HK-2 (cell line): ENCODE measurements around the gene LAMTOR2.
A peak's percentile ranks its signal among the peaks of the same experiment; 100 is the strongest.

Experiments
- DNase-seq: peaks from one replicate; pipeline ENCODE4 v3.0.0-alpha.2; 2018; ENCODE audit not compliant: unreplicated experiment

Gene LAMTOR2

DNA sequence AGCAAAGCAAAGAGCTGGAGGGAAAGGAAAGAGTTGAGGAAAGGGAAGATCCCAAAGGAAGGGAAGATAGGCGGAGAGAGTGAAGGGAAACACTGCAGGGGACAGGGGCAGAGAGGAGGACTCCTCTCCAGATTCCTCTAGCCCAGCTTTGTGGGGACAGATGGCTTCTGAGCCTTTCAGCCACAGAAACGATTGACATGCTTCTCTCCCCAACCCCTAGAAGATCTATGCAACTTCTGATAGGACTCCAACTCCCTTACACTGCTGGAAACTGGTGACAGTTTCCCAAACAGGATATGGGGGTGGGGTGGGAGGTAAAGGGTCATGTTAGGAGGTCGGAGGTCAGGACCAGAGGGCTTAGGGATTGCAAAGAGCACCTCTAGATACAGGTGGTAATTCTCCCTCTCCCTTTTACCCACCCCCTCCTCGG lies 21.2 kb downstream of the LAMTOR2 start:
- DNase-seq: no peak

DNA sequence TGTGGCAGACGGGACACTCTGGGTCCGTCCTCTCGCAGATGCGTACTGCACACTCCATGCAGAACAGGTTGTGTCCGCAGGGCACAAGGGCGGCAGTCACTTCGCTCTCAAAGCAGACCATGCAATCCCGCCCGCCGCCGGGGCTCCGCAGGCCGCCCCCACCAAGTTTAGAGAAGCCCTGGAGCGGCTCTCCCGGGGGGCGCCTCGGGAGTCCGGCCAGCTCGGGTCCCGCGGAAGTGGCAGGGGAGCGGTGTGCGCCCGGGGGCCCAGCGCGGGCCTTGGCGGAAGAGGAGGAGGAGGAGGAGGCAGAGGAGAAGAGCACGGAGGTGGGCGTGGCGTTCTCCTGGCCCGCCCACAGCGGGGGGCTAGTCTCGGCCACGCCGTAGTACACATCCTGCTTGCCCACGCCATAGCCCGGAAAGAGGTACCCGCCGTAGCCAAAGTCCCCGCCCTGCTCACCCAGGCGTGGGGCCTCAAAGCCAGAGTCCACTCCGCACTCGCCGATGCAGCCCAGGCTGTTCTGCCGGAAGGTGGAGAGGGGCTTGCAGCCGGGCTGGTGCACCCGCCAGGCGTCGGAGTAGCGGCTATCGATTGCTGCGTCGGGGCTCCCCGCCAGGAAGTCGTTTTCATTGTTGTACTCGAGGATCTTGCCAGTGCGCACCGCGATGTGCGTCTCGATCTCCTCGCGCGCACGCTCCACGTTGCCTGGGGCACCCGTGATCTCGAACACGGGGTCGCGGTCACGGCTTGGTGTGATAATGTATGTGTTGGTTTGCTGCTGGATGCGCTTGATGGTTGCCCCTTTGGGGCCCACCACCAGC lies 22.2 kb downstream of the LAMTOR2 start:
- DNase-seq: no peak

DNA sequence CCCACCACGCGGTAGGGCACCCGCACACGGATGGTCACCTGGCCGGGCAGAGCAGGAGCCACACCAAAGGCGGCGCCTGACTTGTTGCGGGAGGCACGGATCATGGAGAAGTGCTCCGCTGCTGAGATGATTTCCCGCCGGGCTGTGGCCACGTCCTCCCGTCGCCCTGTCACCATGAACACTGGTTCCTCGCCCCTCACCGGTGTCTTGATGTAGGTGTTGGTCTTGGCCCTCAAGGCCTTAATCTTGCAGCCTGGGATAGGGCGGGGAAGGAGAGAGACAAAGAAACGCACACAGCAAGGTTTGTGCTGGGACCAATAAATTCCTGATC lies 22.8 kb downstream of the LAMTOR2 start:
- no peak for DNase-seq

DNA sequence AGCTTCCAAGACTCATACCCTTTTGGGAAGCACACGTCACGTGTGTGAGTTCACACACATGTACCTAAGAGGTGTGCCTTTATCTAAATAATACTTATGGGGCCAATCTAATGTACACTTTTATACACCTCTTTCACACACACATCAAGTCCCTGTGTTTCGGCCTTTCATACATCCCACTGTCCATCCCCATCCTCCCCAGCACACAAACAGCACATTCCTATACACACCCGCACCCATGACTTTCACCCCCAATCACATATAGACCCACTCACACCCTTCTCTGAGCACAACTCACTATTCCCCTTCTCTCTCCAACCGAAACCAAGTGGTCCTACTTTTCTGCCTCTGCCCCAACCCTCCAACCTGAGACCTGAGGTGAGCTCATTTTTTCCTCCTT lies 24.1 kb downstream of the LAMTOR2 start:
- DNase-seq: no peak

DNA sequence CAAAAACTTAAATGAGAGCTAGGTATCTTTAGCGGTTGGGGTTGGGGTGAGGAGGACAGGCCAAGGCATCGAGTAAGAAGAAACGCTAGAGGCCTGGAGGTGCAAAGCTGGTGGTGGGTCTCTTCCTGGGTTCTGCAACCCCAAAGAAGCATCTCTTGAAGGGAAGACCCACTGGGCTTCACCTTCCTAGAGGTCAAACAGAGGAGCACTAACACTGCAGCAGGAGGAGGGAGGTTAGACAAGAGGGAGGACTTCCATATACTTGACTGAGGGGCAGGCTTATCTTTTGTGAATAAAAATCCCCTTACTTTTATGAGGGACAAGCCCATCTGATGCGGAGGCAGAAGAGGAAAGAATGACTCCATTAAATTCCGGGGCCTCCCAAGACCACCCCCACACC lies 25.2 kb downstream of the LAMTOR2 start:
- DNase-seq: no peak

DNA sequence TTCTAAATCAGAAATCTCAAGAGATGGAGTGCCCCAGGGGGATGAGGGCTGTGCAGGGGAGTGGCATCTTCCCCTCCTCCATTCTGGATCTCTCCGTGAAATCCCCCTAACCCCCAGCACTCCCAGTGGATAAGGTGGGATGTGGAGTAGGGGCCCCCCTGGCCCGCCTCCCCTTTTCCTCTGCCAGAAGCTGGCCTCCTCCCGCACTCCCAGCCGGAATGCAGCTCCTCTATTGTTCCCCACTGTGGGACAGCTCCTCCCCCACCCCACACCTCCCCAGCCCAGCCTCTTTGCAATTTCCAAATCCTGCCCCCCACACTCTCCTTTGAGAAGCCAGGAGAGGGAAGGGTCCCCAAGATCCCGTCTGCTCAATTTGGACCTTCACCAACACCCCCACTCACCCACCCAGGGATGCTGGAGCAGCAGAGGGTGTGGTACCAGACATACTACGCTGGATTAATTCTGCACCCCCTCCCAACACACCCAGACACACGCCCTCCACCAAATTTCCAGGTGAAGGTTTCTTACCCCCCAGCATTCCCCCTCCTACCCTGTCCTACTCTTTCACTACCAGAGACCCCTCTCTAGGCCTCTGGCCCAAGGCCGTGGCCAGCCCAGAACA lies 25.8 kb downstream of the LAMTOR2 start:
- no peak for DNase-seq

DNA sequence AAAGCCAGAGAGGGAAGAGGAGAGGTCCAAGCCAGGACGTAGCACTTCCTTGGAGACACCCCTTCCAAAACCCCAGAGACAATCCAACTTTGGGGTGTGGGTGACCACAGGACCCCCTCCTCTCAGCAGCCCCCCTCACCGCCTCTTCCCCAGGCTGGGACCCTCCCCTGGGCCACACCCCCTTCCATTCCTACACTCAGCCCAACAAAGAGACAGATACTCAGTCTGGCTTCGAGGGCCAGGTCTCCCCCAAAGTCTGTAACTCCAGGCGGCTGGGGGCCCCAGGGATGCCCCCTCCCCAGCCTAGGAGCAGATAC lies 26.2 kb downstream of the LAMTOR2 start:
- no peak for DNase-seq

DNA sequence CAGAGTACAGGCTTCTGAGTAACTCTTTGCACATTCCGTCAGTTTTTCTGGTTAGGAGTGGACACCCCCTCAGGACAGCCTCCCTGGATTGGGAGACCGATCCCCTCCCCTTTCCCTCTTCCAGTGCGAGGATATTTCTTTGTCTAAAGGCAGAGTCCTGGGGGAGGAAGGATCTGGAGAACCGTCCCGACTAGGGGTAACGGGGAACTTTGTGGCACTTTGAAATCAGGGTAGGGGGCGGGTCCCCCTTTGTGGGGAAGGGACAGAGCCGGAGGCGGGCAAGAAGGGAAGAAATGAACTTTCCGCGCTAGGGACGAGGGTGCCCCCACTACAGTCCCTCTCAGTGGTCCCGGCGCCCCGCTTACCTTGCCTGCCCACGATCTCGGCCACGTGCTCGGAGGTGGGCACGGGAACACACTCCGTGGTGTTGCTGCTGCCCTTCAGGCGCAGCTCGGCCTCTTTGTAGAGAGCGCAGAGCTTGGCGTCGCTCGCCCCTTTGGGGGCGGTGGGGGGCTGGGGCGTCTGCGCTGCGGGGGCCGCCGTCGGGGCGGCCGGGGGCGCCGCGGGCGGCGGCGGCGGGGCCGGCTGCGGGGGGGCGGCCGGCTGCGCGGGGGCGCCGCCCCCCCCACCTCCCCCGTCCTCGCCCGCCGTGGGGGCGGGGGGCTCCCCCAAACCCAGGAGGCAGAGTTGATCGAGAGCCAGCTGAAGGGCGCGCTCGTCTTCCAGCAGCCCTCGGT lies 26.8 kb downstream of the LAMTOR2 start:
- no peak for DNase-seq

DNA sequence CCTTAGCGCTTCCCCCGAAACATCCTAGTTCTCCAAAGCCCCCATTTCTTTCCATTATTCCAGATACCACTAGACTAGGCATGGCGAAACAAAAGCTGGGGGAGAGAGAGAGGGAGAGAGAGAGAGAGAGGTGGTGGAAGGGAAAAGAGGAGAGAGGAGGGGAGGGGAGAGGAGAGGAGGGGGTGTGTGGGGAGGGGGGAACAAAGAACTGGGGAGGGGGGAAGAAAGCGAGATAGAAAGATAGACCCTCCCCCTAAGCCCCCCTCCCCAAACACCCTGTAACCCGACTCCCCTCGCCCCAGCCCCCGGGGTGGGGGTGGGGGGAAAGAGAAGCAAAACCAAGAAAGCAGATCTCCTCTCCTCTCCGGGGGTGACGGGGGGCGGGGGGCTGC lies 27.3 kb downstream of the LAMTOR2 start:
- no peak for DNase-seq

DNA sequence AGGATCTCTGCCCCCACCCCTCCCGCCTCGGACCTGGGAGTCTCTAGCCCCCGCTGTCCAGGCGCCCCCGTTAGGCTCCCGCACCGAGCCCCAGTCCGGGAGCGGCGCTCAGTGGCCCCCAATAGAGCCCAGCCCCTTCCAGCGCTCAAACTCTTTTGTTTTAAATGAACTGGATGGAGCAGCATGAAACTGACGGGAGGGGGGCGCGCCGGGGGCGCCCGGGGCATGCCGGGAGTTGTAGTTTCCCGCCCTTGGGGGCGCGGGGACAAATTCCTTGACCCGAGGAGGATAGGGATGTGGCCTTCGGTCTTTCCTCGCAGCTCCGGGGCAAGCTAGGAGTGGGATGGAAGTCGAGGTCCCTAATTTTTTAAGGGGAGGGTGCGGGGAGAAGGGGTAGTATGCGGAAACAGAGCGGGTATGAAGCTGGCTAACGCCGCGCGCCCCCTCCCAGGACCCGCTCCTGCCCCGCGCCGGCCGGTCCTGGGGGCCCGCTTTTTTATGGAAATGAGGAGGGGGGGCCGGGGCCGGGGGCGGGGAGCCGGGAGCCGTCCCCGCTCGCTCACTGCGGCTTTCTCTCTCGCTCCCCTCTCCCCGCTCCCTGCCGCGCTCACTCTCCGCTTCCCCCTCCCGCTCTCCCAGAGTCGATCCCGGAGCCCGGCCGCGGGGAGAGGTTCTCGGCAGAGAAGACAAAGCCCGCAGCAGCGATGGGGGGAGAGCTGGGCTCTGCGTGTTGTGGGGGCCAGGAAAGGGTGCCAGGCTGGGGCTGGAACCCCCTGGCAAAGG lies 27.9 kb downstream of the LAMTOR2 start, which contains the start of gene MEX3A:
MEX3A (minus strand) TSS at position 157 of the 783 bp plus-strand sequence. CDS start 467 bp downstream, outside the sequence.
- DNase-seq: peak; percentile 82

DNA sequence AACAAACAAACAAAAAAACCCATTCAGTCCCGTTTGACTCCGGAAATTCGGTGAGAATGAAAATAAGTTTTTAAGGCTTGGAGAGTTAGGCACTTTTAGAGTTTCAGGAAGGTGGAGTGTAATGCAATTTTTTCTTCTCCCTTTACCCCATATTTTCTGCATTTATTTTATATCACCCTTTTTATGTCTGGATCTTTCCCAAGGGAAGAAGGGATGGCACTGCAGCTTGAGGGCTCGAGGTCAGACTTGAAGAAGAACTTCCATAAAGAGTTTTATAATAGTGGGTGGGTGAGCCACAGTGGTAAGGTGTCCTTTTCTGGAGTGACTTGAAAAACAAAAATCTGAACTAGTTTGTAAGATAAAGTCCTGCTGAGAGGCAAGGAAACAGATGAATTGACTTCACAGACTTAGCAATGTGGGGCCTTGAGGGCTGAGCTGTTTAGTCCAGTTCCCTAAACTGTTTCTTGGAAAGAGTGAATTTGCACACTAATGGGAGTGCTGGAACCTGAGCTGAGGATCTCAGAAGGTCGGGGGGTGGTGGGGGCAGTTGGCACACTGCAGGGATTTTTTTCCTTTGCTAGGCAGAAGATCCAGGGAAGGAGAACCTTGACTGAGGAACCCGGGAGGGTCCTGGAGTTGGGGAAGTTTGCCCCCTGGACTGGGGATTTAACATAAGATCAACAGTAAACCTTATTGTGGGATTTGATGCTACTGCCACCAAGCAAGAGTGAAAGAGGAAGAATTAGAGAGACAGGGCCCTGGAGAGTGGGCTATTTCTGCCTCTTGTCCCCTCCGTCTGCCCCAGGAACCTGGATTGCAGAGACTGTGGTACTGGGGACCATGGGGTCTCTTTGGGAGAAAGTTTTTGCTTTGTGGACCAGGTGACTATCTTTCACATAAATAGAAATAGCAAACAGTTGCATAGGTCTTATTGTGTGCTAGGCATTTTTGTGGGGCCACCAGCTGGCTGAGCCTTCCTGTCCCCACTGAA lies 29.5 kb downstream of the LAMTOR2 start:
- no peak for DNase-seq

DNA sequence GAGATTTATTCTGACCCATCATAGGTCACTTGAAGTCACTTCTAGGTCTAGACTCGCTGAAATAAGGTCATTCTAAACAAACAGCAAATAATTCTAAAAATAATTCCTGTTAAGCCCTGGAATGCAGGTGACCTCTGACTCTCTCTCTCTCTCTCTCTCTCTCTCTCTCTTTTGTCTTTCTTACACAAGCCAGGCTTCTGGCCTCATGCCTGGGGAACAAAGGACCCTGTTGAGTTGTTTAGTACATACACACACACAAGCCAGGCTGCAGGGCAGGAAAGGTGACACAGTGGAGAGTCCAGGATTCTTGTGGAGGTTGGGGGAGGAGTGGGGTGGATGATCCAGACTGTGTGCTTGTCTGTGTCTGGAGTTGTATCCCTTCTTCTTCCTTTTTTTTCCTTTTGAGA lies 31.7 kb downstream of the LAMTOR2 start:
- DNase-seq: no peak

DNA sequence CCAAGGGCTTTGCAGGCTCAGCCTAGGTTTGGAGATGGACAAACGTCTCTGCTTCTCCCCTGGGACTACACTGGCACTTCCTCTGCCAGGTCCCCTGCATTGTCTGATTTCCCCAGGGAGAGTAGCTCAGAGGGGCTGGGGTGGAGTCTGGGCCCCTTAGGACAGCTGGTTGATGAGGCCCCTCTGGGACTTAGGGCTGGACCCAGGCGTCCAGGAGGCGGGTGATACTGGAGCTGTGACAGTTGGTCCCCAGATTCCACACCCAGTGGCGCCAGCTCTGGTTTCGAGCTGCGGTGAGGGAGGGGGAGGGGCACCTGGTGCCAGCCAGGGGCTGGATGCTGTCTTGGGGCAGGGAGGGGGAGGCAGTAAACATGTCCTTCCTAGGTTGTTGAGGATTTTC lies 35.1 kb downstream of the LAMTOR2 start:
- no peak for DNase-seq

DNA sequence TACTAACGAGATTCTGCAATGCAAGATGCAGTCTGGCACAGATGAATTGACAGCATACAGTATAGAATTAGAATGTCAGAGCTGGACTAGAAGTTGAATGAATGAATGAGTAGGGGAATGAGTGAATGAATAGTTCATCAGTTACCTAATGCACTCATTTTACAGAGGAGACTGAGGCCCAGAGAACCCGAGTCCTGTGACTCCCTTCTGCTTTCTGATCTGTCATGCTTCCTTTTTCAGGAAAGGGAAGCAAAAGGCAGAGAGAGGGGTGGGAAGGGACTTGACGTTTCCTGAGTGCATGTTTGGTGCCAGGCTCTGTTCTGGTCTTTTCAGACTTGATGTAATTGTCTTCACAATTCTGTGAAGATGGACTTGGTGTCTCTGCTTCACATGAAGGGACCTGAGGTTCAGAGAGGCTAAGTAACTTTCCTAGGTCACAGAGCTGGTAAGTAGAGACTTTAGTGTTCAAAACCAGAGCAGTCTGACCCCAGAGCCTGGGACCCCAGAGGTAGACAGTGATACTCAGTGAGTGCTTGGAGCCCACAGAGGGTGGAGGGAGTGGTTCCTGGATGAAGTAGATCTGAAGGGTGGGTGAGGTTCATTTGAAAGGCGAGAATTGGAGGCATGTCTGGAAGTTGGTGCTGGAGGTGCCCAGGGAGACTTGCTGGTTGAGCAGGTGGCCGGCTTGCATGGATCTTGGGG lies 35.7 kb downstream of the LAMTOR2 start:
- DNase-seq: no peak

DNA sequence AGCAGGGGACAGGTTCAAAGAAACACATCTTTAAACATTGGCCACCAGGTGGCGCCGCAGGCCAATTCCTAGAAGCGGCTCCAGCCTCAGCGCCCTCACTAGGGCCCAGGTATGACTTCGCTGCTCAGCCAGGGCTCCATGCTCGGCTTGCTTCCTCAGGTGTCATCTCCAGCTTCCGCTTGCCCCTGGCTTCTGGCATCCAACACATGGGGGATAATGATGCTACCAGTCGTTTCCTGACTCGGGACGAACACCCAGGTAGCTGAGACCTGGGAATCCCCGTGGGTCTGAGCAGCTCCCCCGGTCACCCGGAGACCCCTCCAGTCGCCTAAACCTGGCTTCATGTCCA lies 36.2 kb downstream of the LAMTOR2 start:
- peak; percentile 88 for DNase-seq

DNA sequence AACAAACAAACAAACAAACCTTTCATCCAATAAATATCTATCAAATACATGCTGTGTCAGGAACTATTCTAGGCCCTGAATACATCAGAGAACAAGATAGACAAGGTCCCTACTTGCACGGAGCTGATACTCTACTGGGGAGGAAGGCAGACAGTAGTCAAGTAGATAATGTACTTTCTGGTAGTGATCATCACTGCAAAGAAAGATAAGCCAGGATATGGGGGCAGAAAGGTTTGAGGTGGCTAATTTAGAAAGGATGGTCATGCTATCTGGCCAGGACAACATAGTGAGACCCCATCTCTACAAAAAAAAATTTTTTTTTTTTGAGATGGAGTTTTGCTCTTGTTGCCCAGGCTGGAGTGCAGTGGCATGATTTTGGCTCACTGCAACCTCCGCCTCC lies 37.0 kb downstream of the LAMTOR2 start:
- DNase-seq: no peak

DNA sequence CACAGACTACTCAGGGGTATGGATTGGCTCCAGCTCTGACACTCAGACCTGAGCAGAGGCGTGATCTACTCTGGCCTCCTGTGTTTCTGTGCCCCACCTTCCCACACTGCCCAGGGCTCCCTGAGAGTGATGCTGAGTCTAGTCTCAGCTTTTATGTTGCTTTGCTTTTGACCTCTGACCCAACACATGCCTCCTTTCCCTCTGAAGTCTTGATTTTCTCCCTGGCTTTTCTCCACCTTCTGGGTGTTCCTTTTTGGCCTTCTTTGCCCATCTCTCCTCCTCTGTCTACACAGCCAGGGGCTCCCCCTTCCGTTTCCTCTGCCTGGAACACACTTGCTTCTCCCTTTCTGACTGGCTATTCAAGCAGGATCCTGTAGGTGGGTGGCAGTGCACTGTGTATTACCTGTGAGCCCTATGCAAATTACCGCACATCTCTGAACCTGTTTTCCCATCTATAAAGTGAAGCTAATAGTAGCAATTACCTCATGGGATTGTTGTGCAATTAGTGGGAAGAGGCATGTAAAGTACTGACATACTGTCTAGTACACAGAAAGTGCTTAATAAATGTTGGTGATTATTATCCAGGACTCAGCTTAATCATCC lies 41.4 kb downstream of the LAMTOR2 start:
- DNase-seq: no peak

DNA sequence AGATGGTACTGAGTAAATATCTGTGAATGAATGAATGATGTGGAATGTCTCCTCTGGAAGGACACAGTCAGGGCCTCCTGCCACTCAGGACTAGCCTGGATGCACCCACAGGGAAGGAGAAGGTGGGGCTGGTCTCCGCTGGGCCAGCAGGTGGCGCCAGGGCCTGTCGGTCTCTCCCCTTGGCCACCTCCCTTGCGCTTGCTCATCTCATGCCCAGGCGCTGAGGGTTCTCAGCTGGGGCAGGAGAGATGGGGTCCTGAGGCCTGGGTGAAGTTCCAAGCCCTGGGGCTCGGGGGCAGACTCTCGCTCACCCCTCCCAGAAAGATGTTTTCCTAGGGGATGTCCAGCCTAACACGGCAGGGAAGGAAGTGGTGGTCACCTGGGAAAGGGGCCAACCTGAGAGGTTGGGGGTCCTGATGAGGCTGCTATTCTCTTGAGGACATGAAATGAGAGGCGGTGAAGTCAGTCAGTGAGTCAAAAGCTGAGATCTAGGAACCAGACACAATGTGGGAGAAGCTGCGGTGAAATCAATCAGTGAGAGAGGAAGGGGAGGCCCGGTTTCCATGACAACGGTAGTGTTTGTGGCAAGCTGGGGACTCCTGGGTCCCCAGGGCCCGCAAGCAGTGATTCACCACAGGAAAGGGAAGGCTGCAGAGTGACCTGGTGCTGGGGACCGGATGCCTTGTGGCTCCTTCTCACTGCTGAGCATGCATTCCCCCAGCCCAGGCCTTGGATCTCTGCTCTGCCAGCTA lies 42.2 kb downstream of the LAMTOR2 start:
- peak; percentile 88 for DNase-seq

DNA sequence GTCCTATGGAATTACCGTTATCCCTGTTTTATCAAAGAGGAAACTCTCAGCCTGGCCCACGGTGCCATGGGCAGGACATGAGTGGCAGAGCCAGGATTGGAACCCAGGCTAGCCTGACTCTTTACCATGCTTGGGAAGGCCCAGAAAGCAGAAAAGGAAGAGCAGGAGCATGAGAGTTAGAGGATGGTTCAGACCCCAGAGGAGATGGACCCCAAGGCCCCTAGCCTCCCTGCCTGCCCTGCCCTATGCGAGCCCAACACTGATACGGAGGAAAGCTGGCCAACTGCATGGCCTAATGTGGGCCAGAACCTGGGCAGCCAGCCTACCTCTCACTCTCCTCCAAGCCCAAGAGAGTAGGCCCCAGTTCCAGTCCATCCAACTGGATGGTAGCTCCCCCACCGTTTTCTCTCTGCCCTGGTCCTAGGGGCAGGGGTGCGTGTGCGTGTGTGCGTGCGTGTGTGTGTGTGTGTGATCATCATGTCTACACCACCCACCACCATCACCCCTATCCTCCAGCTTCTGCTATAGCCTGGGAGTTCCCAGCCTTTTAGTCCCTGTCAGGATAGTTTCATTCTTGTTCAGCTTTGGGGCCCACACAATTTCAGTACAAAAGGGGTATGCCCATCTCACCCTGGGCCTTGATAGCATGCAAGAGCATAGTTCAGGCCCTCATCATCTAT lies 43.1 kb downstream of the LAMTOR2 start:
- DNase-seq: no peak
